ENCODE data around the gene UBTD2. TPM values are rescaled to one million over a fixed set of nuclear protein-coding genes. Genes with fewer than 3 reads are reported as not detected.

UBTD2 gene
- total RNA-seq, 2 donors from 2014 or later = 6.6 to 12.4 TPM

- Histone ChIP-seq H3K4me1 (no peaks in the 10 kb centered on the region), H3K27me3 (no peaks in the 10 kb centered on the region), H3K36me3 (peaks cover 5% of the 10 kb centered on the region), H3K27ac (no peak overlapping the region), H3K4me3 (no peak overlapping the region), H3K9me3 (no peaks in the 10 kb centered on the region)
- TF ChIP-seq CTCF (IDR thresholded peaks at IDR 0.05) = no peak
- DNase-seq (ENCODE audit: low spot score) = no peak
Measured at GRCh38 chr5:172224996-172225395, 58.6 kb downstream of the UBTD2 start.

- H3K27me3 ChIP-seq = no peaks in the 10 kb centered on the region
- H3K4me1 ChIP-seq = no peaks in the 10 kb centered on the region
- TF ChIP-seq CTCF (IDR thresholded peaks at IDR 0.05) = no peak
- DNase-seq (ENCODE audit: low spot score) = no peak
- H3K36me3 ChIP-seq = peaks cover 9% of the 10 kb centered on the region
- peaks cover 0 to 4% of the 10 kb centered on the region in 2 donors for H3K9me3 ChIP-seq
- no peak overlapping the region for H3K4me3 ChIP-seq
- H3K27ac ChIP-seq = no peak overlapping the region
Measured at GRCh38 chr5:172223901-172224873, 59.4 kb downstream of the UBTD2 start.

- no peak overlapping the region for H3K4me3 ChIP-seq
- no peak for DNase-seq (ENCODE audit: low spot score)
- no peak overlapping the region for H3K27ac ChIP-seq
- no peaks in the 10 kb centered on the region for H3K4me1 ChIP-seq
- H3K9me3 ChIP-seq = peaks cover 0 to 14% of the 10 kb centered on the region in 2 donors
- no peak for TF ChIP-seq CTCF (IDR thresholded peaks at IDR 0.05)
- no peaks in the 10 kb centered on the region for H3K27me3 ChIP-seq
- H3K36me3 ChIP-seq = peaks cover 9% of the 10 kb centered on the region
Measured at GRCh38 chr5:172219296-172219695, 64.3 kb downstream of the UBTD2 start.

GRCh38 chr5:172216345-172216744, 67.2 kb downstream of the UBTD2 start:
- Histone ChIP-seq H3K27me3 (no peaks in the 10 kb centered on the region), H3K36me3 (peaks cover 17% of the 10 kb centered on the region), H3K4me1 (no peaks in the 10 kb centered on the region), H3K4me3 (no peak overlapping the region), H3K27ac (no peak overlapping the region), H3K9me3 (peaks cover 0 to 14% of the 10 kb centered on the region in 2 donors)
- DNase-seq (ENCODE audit: low spot score) = no peak
- TF ChIP-seq CTCF (IDR thresholded peaks at IDR 0.05) = no peak

- H3K36me3 ChIP-seq = peaks cover 9% of the 10 kb centered on the region
- H3K4me1 ChIP-seq = no peaks in the 10 kb centered on the region
- H3K4me3 ChIP-seq = no peak overlapping the region
- DNase-seq (ENCODE audit: low spot score) = no peak
- no peak overlapping the region for H3K27ac ChIP-seq
- no peaks in the 10 kb centered on the region for H3K9me3 ChIP-seq
- no peaks in the 10 kb centered on the region for H3K27me3 ChIP-seq
- no peak for TF ChIP-seq CTCF (IDR thresholded peaks at IDR 0.05)
Measured at GRCh38 chr5:172213126-172213525, 70.4 kb downstream of the UBTD2 start.
